Cardiac muscle cell (in vitro differentiated cells and primary cell): ENCODE results near the gene FAM78A. TPM values are rescaled to one million over a fixed set of nuclear protein-coding genes. Genes with fewer than 3 reads are reported as not detected.
"Not testable (repeated sequence)": the region's sequence is repeated elsewhere in the genome, so short reads cannot be mapped to it uniquely, and the experiment has no call there.

ENCODE experiments used
- DNase-seq, 2 donors: peaks; one replicate each; pipeline versions ENCODE4 v3.0.0 to v3.0.0-alpha.2; 2010 to 2017; ENCODE audit warnings: low read depth in 1 of 2, low spot score in 1 of 2
- H3K27ac ChIP-seq: fragments of 200-600 bp; sonication (generic); 2 replicates; pipeline ENCODE4 v1.5.1; 2016
- H3K27me3 ChIP-seq: fragments of 200-600 bp; sonication (generic); 2 replicates; pipeline ENCODE4 v1.6.0; 2016; ENCODE audit warnings: control low read depth
- H3K36me3 ChIP-seq: fragments of 200-600 bp; sonication (generic); 2 replicates; pipeline ENCODE4 v1.5.1; 2016; ENCODE audit warnings: control low read depth
- H3K4me1 ChIP-seq: fragments of 200-600 bp; sonication (generic); 2 replicates; pipeline ENCODE4 v1.8.1; 2017; ENCODE audit warnings: low read depth, mild to moderate bottlenecking, mixed run types
- H3K4me3 ChIP-seq: fragments of 200-600 bp; sonication (generic); 2 replicates; pipeline ENCODE4 v1.5.1; 2016; ENCODE audit warnings: mild to moderate bottlenecking
- H3K9me3 ChIP-seq: fragments of 200-600 bp; sonication (generic); 2 replicates; pipeline ENCODE4 v1.5.1; 2017; ENCODE audit warnings: low read depth, mild to moderate bottlenecking, control low read depth
- CTCF ChIP-seq: IDR thresholded peaks from 2 replicates; pipeline ENCODE4 v1.5.1; 2012; ENCODE audit warnings: low read depth, mild to moderate bottlenecking, low read length
- polyA plus RNA-seq: library from polyadenylated mRNA; unstranded; fragments of >200 nt; fragmentation: Nextera tagmentation; extraction: Ambion mirVana; gene quantifications from 2 replicates; pipeline ENCODE4 v1.2.1, GENCODE V29; 2016
- total RNA-seq: library from RNA; depleted of rRNA; stranded (reverse); fragments of >200 nt; gene quantifications from 2 replicates; pipeline ENCODE4 v1.2.3, GENCODE V29; 2016

The FAM78A gene
- total and polyA plus RNA-seq, 2 experiments from 2014 or later, result 21.5 to 42.6 TPM

DNA sequence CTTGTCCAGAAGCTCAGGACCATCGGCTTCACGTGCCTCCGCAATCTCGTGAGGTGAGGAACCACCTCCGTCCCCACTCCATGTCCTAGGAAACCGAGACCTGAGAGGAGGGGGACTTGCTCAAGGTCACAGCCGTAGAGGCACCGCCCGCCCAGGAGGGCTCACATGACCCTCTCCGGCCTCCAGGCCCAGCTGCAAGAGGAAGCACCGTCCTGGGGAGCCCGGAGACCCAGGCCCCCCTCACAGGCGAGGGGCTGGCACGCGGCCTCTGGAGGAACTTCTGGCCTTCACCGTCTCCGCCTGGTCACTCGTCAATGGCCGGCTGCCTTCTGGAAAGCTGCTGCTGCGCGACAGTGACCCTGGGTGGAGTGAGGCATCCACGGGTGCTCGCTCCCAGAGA, 24.2 kb downstream of the FAM78A start:
- H3K27me3 ChIP-seq, result no peaks in the 10 kb centered on the region
- DNase-seq, result no peak
- no peaks in the 10 kb centered on the region for H3K36me3 ChIP-seq
- no peaks in the 10 kb centered on the region for H3K9me3 ChIP-seq
- peak overlapping the region; percentile 94 for H3K27ac ChIP-seq
- H3K4me3 ChIP-seq, result no peak overlapping the region
- peaks cover 22% of the 10 kb centered on the region for H3K4me1 ChIP-seq
- no peak for TF ChIP-seq CTCF

DNA sequence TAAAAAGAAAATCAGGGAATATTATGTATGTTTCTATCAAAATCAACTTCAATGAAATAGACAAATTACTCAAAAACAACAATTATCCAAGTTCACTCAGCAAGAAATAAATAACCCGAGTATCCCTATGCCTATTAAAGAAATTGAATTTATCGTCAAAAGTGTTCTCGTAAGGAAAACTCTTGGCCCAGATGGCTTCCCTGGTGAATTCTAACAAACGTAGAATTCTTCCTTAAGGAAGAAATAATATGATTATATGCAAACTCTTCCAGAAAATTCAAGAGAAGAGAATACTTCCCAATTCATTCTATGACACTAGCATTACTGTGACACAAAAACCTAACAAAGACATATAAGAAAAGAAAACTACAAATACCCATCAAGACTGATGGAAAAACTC, 29.7 kb downstream of the FAM78A start:
- Histone ChIP-seq H3K36me3 (no peaks in the 10 kb centered on the region), H3K27me3 (no peaks in the 10 kb centered on the region), H3K4me3 (no peak overlapping the region), H3K27ac (no peak overlapping the region), H3K9me3 (no peaks in the 10 kb centered on the region), H3K4me1 (no peaks in the 10 kb centered on the region)
- DNase-seq, result no peak
- TF ChIP-seq CTCF, result no peak

DNA sequence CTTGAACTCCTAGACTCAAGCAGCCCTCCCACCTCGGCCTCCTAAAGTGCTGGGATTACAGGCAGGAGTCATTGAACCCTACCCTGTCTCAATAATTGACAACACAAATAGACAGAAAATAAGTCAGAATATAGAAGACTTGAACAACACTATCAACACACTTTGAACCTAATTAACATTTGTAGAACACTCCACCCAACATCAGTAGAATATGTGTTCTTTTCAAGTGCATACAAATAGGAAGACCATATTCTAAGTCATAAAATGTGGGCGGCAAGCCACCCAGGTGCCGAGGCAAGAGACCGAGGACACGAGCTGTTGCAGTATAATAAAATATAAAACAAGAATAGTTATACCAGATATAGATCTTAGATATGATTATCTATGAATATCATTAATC, 32.0 kb downstream of the FAM78A start:
- not testable (repeated sequence) for DNase-seq, H3K27me3 ChIP-seq, H3K4me3 ChIP-seq, H3K36me3 ChIP-seq, H3K27ac ChIP-seq, H3K9me3 ChIP-seq
- H3K4me1 ChIP-seq, result peaks cover 16% of the 10 kb centered on the region

DNA sequence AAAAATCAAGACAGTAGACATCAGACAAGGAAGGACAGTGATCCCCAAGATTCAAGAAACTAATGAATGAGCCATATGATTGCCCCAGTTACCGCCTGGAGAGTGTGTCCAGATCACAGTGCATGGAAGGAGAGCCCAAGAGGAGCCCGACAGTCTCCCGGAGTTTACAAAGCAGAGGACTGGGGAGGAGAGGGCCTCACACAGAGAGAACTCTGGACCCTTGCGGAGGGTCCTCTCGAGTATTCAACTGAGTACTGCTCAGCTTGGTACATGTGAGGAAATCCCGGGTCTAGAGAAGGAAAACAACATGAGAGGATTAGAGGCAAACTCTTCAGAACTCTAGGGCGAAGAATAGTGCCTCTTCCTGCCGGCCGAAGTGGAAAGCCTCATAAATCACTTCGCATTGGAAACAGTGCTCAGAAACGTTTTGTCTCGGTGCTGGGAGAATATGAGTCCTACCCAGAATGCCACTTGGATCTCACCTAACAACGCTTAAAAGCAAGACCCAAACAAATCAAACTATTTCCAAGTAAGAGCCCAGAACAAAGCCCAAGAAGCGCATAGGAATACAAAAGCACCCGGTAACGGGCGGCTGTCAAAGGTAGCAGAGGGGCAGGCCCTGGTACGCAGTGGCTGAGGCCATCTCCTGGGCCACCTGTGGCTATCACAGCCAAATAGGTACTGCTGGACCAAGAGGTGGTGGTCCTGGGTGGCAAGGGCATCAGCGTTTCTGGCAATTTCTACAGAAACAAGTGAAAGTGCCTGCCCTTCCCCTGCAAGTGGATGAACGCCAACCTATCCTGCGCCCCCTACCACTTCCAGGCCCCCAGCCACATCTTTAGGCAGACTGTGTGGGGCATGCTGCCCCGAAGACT, 36.0 kb downstream of the FAM78A start:
- H3K4me3 ChIP-seq, result no peak overlapping the region
- peak overlapping the region; percentile 100 for H3K27ac ChIP-seq

DNA sequence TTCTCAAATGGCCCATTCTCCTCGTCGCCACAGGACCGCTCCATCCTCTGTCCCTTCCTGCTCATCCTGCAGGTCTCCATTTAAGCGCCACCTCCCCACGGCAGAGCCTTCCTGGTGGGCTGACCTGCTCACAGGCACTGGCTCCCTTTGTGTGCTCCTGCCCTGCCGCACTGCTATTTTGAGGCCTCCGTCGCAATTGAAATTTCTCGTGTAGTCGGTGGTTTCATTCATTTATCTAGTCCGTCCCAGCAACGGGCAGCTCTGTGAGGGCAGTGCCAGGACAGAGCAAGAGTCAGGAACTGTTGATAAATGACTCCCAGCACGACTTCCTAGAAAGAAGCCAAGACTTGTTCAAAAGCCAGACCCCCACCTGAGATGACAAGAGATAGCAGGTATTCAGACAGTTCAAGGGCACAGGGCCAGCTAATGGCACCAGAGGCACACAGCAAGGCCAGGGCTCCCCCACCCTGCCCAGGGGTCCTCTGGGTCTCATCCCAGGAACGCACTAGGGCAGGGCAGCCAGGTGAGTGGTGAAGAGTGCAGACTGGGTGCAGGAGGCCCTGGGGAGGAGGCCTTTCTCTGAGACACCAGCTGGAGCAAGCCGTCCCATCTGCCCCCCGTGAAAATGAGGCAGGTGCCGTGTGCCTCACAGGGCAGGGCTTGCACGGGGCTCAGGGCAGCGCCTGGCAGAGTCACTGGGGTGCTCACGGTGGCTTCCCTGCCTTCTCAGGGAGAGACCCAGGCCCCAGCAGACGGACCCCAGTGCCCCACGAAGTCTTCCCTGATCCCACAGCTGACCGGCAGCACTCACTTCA, 36.9 kb downstream of the FAM78A start:
- H3K27ac ChIP-seq, result peak overlapping the region; percentile 100
- H3K4me3 ChIP-seq, result no peak overlapping the region
- H3K36me3 ChIP-seq, result no peaks in the 10 kb centered on the region
- TF ChIP-seq CTCF, result no peak
- H3K4me1 ChIP-seq, result peaks cover 62% of the 10 kb centered on the region
- no peak for DNase-seq
- H3K9me3 ChIP-seq, result no peaks in the 10 kb centered on the region
- no peaks in the 10 kb centered on the region for H3K27me3 ChIP-seq

More for the DNA sequence above, 36.0 kb downstream of the FAM78A start:
- Histone ChIP-seq H3K4me1 (peaks cover 55% of the 10 kb centered on the region), H3K27me3 (no peaks in the 10 kb centered on the region), H3K9me3 (no peaks in the 10 kb centered on the region), H3K36me3 (no peaks in the 10 kb centered on the region)
- DNase-seq, result no peak
- TF ChIP-seq CTCF, result no peak
